IPS-18a (cell line): ENCODE data around the gene TPK1.
"Not testable (repeated sequence)": the region's sequence is repeated elsewhere in the genome, so short reads cannot be mapped to it uniquely, and the experiment has no call there.

Source experiments
- H3K27ac ChIP-seq: one replicate; pipeline ENCODE4 v1.5.1; 2013; ENCODE audit warnings: low read length
- H3K27me3 ChIP-seq: one replicate; pipeline ENCODE4 v1.6.1; 2013; ENCODE audit warnings: mild to moderate bottlenecking, low read length; ENCODE audit not compliant: control insufficient read depth, insufficient read depth
- H3K36me3 ChIP-seq: one replicate; pipeline ENCODE4 v1.6.1; 2013; ENCODE audit warnings: low read depth, low read length; ENCODE audit not compliant: control insufficient read depth
- H3K4me1 ChIP-seq: one replicate; pipeline ENCODE4 v1.6.1; 2013; ENCODE audit warnings: low read depth, low read length; ENCODE audit not compliant: control insufficient read depth
- H3K4me3 ChIP-seq: one replicate; pipeline ENCODE4 v1.5.1; 2013; ENCODE audit warnings: low read length
- H3K9ac ChIP-seq: one replicate; pipeline ENCODE4 v1.6.1; 2013; ENCODE audit warnings: mild to moderate bottlenecking, low read length, moderate library complexity
- H3K9me3 ChIP-seq: one replicate; pipeline ENCODE4 v1.6.1; 2013; ENCODE audit warnings: low read depth, low read length; ENCODE audit not compliant: control insufficient read depth

The TPK1 gene

GRCh38 chr7:144736880-144737493 lies 98.9 kb downstream of the TPK1 start:
- no peak overlapping the region for H3K27ac ChIP-seq
- H3K4me1 ChIP-seq, result no peaks in the 10 kb centered on the region
- no peak overlapping the region for H3K4me3 ChIP-seq
- no peaks in the 10 kb centered on the region for H3K27me3 ChIP-seq
- H3K36me3 ChIP-seq, result no peaks in the 10 kb centered on the region
- no peak overlapping the region for H3K9ac ChIP-seq
- H3K9me3 ChIP-seq, result no peaks in the 10 kb centered on the region

GRCh38 chr7:144735505-144736276 lies 100.2 kb downstream of the TPK1 start:
- Histone ChIP-seq H3K9me3 (no peaks in the 10 kb centered on the region), H3K27ac (no peak overlapping the region), H3K4me1 (no peaks in the 10 kb centered on the region), H3K4me3 (no peak overlapping the region), H3K9ac (no peak overlapping the region), H3K36me3 (no peaks in the 10 kb centered on the region), H3K27me3 (no peaks in the 10 kb centered on the region)

GRCh38 chr7:144731661-144732351 lies 104.0 kb downstream of the TPK1 start:
- H3K27me3 ChIP-seq, result no peaks in the 10 kb centered on the region
- H3K4me3 ChIP-seq, result no peak overlapping the region
- H3K9ac ChIP-seq, result no peak overlapping the region
- no peaks in the 10 kb centered on the region for H3K36me3 ChIP-seq
- H3K9me3 ChIP-seq, result no peaks in the 10 kb centered on the region
- no peaks in the 10 kb centered on the region for H3K4me1 ChIP-seq
- H3K27ac ChIP-seq, result no peak overlapping the region

GRCh38 chr7:144730224-144730623 lies 105.6 kb downstream of the TPK1 start:
- Histone ChIP-seq H3K27me3 (no peaks in the 10 kb centered on the region), H3K9me3 (no peaks in the 10 kb centered on the region), H3K9ac (no peak overlapping the region), H3K27ac (no peak overlapping the region), H3K36me3 (no peaks in the 10 kb centered on the region), H3K4me1 (no peaks in the 10 kb centered on the region), H3K4me3 (no peak overlapping the region)

- H3K4me3 ChIP-seq, result no peak overlapping the region
- no peaks in the 10 kb centered on the region for H3K27me3 ChIP-seq
- no peaks in the 10 kb centered on the region for H3K4me1 ChIP-seq
- no peaks in the 10 kb centered on the region for H3K9me3 ChIP-seq
- H3K9ac ChIP-seq, result no peak overlapping the region
- no peak overlapping the region for H3K27ac ChIP-seq
- H3K36me3 ChIP-seq, result no peaks in the 10 kb centered on the region
These were observed 106.6 kb downstream of the TPK1 start for GRCh38 chr7:144729226-144729625.

GRCh38 chr7:144728551-144728950 lies 107.3 kb downstream of the TPK1 start:
- Histone ChIP-seq H3K4me3 (no peak overlapping the region), H3K27me3 (no peaks in the 10 kb centered on the region), H3K27ac (no peak overlapping the region), H3K36me3 (no peaks in the 10 kb centered on the region), H3K9ac (no peak overlapping the region), H3K9me3 (no peaks in the 10 kb centered on the region), H3K4me1 (no peaks in the 10 kb centered on the region)

GRCh38 chr7:144726840-144727239 lies 109.0 kb downstream of the TPK1 start:
- not testable (repeated sequence) for H3K4me3 ChIP-seq

GRCh38 chr7:144725070-144725469 lies 110.8 kb downstream of the TPK1 start:
- no peaks in the 10 kb centered on the region for H3K36me3 ChIP-seq
- H3K4me1 ChIP-seq, result peaks cover 7% of the 10 kb centered on the region
- H3K9me3 ChIP-seq, result no peaks in the 10 kb centered on the region
- no peak overlapping the region for H3K9ac ChIP-seq
- H3K4me3 ChIP-seq, result no peak overlapping the region
- H3K27me3 ChIP-seq, result no peaks in the 10 kb centered on the region
- no peak overlapping the region for H3K27ac ChIP-seq

More at GRCh38 chr7:144726840-144727239, 109.0 kb downstream of the TPK1 start:
- not testable (repeated sequence) for H3K4me1 ChIP-seq, H3K9ac ChIP-seq, H3K27me3 ChIP-seq, H3K36me3 ChIP-seq, H3K9me3 ChIP-seq, H3K27ac ChIP-seq

GRCh38 chr7:144723301-144723700 lies 112.6 kb downstream of the TPK1 start:
- Histone ChIP-seq H3K27ac (no peak overlapping the region), H3K9me3 (no peaks in the 10 kb centered on the region), H3K4me3 (no peak overlapping the region), H3K27me3 (no peaks in the 10 kb centered on the region), H3K36me3 (no peaks in the 10 kb centered on the region), H3K9ac (no peak overlapping the region), H3K4me1 (peaks cover 10% of the 10 kb centered on the region)

- Histone ChIP-seq H3K36me3 (no peaks in the 10 kb centered on the region), H3K27me3 (no peaks in the 10 kb centered on the region), H3K9ac (no peak overlapping the region), H3K9me3 (no peaks in the 10 kb centered on the region), H3K4me3 (no peak overlapping the region), H3K4me1 (peaks cover 10% of the 10 kb centered on the region), H3K27ac (no peak overlapping the region)
These were observed 115.1 kb downstream of the TPK1 start for GRCh38 chr7:144720710-144721109.

- peaks cover 10% of the 10 kb centered on the region for H3K4me1 ChIP-seq
- H3K36me3 ChIP-seq, result no peaks in the 10 kb centered on the region
- H3K9me3 ChIP-seq, result no peaks in the 10 kb centered on the region
- H3K27me3 ChIP-seq, result no peaks in the 10 kb centered on the region
- no peak overlapping the region for H3K9ac ChIP-seq
- H3K27ac ChIP-seq, result no peak overlapping the region
- no peak overlapping the region for H3K4me3 ChIP-seq
These were observed 115.7 kb downstream of the TPK1 start for GRCh38 chr7:144720149-144720548.
